GM12872 (cell line): ENCODE results near the gene CACNB4.

Experiments
- TF ChIP-seq, protein P1 (sequence below): IDR thresholded peaks from 3 replicates; pipeline ENCODE4 v1.5.1; 2011; ENCODE audit warnings: low read depth, mild to moderate bottlenecking, low read length, moderate library complexity; ENCODE audit not compliant: insufficient read depth

The CACNB4 gene

DNA sequence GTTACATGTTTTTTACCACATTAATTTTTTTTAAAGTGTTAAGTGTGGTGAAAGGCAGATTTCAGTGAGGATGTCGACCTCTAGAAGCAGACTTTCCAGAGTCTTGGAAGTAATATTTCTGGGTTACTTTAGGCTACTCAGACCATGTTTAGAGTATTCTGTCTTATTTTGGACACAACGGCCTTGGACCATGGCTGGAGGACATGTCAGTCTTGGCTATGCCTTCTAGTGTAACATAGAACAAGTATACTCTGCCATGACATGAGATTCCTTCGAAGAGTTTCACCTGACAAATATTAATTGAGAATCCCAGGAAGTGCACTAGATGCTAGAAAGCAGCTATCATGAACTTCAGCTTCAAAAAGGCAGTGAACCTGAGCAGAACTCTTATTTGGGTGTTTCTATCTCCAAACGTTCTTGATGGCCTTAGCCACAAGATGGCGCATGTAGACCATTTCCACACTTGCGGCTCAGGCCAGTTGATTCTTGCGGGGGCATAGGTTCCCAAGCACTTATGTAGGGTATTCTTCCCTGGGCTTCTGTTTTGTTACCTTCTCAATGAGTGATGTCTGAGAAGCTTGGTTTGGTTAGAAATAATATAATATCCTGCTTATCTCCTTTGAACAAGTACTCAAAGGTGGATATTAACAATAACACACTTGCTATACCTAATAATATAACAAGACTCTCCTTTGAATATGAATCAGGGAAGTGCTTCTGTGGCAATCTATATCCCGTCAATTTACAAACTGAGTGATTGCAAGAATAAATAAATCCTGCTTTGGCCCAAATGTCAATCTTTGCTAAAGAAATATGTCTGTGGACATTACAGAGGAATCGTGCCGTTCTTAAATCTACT is 62.0 kb downstream of the CACNB4 start:
- TF ChIP-seq, protein P1, sequence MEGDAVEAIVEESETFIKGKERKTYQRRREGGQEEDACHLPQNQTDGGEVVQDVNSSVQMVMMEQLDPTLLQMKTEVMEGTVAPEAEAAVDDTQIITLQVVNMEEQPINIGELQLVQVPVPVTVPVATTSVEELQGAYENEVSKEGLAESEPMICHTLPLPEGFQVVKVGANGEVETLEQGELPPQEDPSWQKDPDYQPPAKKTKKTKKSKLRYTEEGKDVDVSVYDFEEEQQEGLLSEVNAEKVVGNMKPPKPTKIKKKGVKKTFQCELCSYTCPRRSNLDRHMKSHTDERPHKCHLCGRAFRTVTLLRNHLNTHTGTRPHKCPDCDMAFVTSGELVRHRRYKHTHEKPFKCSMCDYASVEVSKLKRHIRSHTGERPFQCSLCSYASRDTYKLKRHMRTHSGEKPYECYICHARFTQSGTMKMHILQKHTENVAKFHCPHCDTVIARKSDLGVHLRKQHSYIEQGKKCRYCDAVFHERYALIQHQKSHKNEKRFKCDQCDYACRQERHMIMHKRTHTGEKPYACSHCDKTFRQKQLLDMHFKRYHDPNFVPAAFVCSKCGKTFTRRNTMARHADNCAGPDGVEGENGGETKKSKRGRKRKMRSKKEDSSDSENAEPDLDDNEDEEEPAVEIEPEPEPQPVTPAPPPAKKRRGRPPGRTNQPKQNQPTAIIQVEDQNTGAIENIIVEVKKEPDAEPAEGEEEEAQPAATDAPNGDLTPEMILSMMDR, result peak; percentile 83

DNA sequence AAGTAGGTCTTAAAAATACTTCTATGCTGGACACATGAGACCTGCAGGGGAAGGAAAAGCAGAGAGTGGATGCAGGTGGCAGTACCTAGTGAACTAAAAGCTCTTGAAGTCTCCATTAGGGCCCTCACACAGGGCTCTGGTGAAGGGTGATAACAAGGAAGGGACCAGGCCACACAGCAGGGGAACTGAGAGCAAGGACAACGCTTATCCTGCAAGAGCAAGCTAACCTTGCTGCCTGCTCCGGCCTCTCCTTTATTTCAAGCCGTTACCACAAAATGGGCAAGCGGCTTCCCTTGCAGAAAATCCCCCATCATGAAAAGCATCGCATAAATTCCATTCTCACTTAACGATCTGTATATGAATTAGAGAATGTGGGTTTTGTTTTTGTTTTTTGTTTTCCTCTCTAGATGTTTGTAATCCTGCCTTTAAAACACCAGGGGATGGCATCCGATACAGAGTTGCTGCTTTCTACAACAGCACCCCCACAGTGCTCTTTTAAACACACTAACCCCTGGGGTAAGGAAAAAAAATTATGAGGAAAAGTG is 64.5 kb downstream of the CACNB4 start:
- TF ChIP-seq, protein P1, result no peak

DNA sequence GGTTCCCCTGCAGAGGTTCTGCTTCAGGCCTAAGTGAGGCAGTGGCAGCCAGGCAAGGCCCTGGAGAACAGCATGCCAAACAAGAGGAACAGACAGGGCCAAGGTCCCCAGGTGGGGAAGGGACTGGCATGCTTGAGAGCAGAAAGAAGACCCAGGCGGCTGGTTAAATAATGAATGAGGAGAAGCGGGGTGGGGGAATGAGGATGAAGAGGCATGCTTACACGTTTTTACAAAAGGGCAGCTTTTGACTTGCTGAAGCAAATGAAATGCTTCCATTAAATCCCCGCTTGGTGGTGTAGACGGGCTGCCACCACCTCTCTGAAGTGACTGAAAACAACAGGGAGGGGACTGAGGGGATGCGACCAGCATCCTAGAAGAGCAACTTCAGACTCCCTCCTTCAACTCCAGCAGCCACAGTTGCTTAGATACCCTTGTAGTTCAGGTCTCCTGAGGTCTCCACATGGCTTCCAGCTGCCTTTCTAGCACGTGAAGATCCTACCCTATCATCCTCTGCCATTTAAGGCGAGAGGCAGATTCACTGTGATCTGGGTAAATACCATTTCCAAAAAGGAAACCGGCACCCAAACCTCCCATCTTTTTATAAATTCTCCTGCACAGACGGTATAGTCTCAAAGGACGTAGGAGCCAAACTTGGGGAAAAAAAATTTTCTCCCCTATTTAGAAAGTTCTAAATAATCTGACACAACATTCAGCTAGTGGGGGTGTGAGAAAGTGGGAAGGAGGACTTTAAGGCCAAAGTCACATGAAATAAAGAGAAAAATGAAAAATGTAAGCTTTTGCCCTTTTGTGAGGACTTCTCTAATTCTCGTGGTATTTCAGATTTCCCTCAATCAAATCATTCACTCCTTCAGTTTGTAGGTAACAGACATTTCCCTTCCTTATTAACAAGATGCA is 65.6 kb downstream of the CACNB4 start:
- TF ChIP-seq, protein P1, result no peak

DNA sequence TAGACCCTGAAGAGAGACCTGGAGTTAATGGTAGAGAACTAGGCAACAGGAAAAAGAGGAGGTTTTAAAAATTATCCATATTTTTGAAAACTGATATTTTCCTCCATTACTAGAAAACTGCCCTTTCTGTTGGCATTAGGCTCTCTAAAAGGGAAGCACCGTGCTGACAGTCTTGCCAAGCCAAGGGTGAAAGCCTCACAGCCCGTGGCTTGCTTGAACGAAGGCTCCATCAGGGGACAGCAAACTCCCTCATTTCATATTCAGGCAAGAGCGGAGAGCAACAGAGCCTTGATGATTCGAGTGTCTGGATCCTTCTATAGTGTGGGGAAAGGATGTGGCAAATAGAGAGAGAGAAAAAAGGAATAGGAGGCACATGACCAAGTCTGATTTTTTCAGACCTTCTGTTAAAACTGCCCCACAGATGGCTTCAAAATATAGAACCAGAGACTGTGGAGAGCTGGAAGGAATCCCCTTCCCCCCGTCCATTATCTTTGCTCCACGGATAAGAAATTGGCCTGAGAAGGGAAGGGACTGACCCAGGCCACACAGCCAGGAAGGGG is 67.0 kb downstream of the CACNB4 start:
- TF ChIP-seq, protein P1, result no peak

DNA sequence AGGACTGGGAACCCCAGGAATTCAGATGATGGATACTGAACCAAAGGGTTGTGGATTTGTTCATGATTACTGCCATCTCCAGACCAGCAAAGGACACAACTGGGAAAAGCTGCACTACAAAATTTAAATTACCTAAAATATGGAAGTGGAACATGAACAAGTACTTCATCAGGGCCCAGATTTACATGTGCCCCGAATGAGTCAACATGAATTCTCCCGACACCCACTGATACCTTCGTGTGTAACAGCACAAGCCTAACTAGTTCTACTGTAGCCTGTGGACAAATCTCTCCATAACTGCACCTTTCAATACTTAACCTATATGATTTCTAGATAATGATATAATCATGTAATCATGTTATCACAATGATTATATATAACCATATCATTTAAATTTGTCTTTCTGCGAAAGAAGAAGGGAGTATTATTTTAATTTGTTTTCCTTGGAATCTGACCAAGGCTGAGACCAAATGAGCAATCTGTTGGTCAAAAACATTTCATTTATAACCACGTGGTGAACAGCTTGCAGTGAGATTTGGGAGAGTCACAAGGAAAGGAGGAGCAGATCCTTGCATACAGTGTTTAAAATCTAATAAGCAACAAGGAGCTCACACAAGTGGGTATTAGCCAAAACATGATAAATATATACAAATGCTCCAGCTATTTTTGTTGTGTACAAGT is 70.5 kb downstream of the CACNB4 start:
- TF ChIP-seq, protein P1, result no peak

DNA sequence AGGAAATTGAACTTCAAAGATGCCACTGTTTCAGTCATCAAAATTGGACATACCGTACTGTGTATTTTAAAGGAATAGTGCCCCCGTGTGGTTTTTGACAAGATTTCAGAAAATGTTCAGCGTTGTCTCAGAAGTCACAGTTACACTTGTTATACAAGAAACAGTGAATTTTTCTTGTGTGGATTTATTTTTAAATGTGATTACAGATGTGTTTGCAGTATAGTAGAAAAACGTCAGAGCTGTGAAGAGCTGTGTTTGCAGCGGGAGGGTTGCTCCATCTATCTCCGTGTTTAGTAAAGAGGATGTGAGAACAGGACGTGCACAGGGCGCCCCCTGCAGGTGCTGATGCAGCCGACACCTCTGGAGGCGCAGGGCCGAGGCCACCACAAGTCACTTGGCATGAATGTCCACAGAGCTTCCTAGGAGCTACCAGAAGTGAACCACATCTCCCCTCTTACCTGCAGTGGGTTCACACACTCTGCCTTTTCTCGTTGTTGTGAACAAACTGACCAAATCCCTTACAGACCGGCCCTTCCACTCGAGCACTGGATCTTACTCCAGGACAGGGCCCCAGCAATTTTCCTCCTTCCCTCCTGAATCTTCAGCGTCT is 73.1 kb downstream of the CACNB4 start:
- TF ChIP-seq, protein P1, result peak; percentile 97
